GF-D8 (cell line): Measurements from ENCODE around the gene PIH1D2.
"Not testable (repeated sequence)": the region's sequence is repeated elsewhere in the genome, so short reads cannot be mapped to it uniquely, and the experiment has no call there.

ENCODE experiments used
- DNase-seq: peaks from one replicate; lab custom pipeline; 2025; lab: John Stamatoyannopoulos, UW

PIH1D2 gene, protein sequence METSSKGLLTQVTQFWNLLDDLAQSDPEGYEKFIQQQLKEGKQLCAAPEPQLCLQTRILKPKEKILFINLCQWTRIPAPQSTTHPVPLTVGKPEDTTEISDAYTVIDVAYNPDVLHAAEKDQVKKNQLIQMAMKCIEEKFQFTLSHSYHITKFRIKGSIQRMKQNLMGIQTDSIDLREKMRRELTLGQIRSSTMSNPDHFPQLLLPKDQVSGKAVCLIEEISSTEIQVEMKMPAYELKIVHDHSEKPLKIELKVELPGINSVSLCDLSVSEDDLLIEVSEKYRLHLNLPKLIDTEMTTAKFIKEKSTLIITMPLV

DNA sequence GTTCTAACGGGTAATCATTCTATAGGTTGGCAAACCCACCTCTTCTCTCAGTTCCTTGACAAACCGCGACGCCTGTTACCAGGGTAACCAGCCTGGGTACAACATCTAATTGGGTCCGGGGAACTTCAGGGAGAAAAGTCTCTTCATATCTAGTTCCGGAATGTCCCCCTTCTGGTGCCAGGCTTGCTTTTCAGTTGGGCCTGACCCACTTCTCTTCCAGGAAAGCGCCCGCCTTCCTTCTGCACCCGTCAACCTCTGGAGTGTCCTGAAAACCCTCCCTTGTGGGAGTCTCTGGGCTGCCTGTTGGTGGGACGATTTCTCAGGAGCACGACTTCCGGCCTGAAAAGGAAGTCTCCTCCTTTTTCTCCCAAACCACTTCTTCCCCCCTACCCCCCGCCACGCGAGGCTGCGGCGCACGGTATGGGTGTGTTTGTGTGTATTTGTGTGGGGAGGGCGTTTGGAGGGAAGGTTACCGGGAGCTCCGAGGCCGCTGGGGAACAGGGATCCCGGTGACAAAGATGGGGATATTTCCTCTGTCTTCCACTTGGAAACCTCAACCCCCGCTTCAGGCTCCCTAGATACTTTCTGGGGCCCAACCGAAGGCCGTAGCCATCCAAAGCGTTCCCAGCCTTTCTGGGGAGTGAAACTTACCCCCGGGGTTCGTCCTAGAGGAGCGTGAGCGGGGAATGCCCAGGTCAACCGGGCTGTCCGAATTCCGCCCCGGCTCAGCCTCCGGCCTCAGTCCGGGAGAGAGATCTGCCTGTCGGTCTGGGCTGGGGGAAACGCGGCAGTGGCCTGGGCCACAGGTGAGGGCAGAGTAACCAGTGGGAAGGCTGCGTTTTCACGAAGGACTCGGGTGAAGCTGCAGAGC, at the start of gene PIH1D2, which contains the start of gene NKAPD1:
Gene PIH1D2 (minus strand): TSS at position 77 of the 871 bp plus-strand sequence. CDS start 843 bp downstream, outside the sequence.
Gene NKAPD1 (plus strand): TSS at position 359 of the 871 bp plus-strand sequence. CDS start 1,276 bp downstream, outside the sequence.
- DNase-seq: peak; percentile 98

- no peak for DNase-seq
Observed at GRCh38 chr11:112123129-112123528, 49.3 kb upstream of the PIH1D2 start.

GRCh38 chr11:112121981-112122615, 48.3 kb upstream of the PIH1D2 start:
- no peak for DNase-seq

DNA sequence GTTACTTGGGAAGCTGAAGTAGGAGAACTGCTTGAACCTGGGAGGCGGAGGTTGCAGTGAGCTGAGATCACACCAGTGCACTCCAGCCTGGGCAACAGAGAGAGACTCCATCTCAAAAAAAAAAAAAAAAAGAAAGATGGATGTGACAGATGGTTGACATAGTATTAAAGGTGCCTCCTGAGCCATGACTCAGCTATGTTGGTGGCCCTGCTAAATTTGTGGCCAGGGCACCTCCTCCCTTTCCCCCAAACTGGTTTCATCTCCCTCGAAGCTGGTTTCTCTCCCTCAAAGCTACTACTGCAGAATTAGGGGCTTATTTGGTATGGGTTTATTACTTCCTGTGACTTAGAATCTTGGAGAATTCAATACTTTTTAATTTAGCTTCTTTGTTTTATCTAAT, 44.4 kb upstream of the PIH1D2 start:
- DNase-seq: no peak

GRCh38 chr11:112115386-112115785, 41.6 kb upstream of the PIH1D2 start:
- no peak for DNase-seq

DNA sequence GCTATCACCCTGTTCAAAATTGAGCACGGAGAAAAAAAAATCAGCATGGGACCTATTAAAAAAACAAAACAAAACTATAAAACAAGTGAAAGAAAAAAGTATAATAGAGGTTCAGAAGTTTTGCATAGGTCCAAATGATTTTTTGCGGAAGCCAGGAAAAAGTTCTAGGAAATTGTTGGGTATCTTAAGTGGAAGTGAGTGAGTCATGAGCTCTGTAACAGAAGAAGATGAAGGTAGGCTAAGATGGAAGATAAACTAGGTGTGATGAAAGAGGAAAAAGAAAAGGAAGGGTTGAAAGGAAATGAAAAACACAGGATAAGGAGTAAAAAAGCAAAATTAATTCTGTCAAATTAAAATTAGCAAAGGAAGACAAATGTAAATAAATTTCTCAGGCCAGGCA, 40.6 kb upstream of the PIH1D2 start:
- DNase-seq: no peak

DNA sequence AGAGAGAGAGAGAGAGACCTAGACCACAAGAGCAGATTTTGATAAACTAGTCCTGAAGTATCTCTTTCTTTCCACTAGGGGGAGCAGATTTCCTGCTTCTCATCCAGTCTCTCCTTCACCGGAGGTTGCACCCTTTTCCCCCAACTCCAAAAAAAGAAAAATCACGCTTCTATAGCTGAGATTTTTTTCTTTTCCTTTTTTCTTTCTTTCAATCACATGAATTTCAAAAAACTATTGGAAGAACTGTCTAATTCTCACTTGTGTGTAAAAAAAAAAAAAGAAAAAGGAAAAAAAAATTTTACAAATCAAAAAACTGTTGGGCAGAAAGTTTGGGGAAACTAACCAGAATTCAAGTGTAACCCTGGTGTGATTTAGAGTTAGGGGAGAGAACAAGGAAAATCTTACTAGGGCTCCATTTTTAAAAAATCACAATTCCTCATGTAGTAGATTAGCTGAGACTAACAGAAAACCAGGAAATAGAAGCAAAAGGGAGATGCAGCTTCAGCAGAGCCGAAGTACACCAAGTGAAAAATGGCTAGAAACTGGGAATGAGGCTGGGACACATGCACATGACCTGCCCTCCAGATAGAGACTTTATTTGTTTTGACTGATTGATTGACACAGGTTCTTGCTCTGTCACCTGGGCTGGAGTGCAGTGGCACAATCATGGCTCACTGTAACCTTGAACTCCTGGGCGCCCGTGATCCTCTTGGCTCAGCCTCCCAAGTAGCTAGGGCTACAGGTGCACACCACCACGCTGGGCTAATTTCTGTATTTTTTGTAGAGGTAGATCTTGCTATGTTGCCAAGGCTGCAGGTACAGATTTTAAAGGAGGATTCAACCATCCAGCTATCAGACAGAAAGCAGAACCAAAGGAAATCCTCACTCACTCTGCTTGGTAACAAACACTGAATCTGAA, 40.0 kb upstream of the PIH1D2 start:
- DNase-seq: peak; percentile 91

DNA sequence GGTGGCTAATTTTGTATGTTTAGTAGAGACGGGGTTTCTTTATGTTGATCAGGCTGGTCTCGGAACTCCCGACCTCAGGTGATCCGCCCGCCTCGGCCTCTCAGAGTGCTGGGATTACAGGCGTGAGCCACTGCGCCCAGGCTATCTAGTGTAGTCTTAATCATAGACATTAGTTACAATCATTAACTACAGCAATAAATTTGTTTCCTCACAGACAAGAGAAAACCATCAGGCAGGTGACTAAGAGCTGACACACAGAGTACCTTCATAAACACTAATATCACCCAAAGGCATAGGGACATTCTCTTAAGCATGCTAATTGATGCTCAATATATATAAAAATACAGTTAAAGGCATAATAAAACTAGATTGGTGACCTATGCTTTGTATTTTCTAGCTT, 32.3 kb upstream of the PIH1D2 start:
- no peak for DNase-seq

DNA sequence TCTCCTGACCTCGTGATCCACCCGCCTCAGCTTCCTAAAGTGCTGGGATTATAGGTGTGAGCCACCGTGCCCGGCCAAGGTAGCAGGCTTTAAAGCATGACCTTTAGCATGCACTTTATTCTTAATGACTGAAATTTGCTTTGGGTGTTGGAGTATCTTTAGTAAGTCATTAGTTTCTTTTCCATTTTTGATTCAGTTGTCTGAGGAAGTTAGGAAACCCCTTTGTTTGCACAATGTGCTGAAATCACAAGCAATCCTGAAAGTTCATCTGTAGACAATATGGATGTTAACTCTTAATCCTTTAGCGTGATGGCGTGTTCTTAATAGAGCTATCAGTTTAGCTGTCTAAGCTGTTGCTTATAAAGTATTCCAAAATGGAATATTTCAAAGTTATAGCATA, 29.6 kb upstream of the PIH1D2 start:
- peak; percentile 46 for DNase-seq

GRCh38 chr11:112100462-112100861, 26.6 kb upstream of the PIH1D2 start:
- DNase-seq: no peak

GRCh38 chr11:112097734-112098528, 24.1 kb upstream of the PIH1D2 start:
- no peak for DNase-seq

DNA sequence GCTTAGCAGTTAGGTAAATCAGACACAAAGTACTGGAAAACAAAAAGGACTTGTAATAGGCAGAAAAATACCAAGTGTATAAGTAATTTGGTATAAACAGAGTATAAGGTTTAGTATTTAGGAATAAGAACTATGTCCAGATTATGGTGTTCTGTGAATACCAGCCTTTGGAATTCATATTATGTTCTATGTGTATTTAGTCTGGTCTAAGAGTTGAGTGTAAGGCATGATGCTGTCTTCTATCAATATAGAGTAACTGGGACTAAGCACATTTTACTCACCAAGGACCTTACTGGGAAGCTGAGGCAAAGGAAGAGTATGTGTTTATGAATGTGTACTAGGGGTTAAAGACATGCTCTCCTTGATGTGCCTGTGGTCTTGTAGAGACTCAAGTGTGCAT, 22.4 kb upstream of the PIH1D2 start:
- DNase-seq: no peak

DNA sequence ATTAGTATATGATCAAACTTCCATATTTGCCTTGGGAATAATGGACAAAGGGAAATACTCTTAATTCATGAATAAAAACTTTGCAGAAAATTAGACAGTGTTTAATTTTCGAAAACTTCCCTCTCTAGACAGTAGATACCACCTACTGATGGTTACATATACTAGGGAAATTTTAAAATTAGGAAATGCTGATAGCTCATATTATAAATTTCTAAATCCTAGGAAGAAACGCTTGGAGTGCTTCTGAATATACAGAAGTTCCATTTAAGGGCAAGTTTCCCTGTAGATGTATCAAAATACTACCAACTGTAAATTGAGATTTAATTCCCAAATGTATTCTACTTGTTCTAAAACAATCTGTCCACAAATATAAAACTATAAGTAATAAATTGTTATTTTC, 21.5 kb upstream of the PIH1D2 start:
- DNase-seq: not testable (repeated sequence)

DNA sequence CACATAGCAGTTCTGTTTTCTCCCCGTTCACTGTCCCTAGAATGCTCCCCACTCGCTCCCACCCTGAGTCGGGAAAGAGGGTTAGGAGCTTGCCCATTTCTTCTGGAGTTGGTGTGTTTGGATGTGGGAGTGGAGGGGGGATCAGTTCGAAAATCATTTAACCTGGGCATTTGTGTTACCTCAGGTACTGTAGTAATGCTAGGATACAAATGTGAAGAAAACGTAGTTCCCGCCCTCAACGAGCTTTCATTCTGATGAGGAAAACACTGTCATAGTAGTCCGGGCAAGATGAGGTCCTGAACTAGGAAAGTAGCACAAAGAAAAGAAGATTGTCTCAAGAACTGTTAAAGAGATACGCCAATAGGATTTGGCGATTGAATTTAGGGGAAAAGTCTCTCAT, 13.4 kb upstream of the PIH1D2 start:
- DNase-seq: no peak

- peak; percentile 100 for DNase-seq
Observed at GRCh38 chr11:112086422-112087191, 12.8 kb upstream of the PIH1D2 start, which contains the start of the genes SDHD and TIMM8B. Gene SDHD, plus strand, starts transcription at chr11:112086873. Its CDS starts 35 bp downstream, at chr11:112086908. Gene TIMM8B, minus strand, starts transcription at chr11:112086756. Its CDS starts 33 bp downstream, at chr11:112086723.

- DNase-seq: peak; percentile 71
Observed at GRCh38 chr11:112085822-112086421, 12.1 kb upstream of the PIH1D2 start.

DNA sequence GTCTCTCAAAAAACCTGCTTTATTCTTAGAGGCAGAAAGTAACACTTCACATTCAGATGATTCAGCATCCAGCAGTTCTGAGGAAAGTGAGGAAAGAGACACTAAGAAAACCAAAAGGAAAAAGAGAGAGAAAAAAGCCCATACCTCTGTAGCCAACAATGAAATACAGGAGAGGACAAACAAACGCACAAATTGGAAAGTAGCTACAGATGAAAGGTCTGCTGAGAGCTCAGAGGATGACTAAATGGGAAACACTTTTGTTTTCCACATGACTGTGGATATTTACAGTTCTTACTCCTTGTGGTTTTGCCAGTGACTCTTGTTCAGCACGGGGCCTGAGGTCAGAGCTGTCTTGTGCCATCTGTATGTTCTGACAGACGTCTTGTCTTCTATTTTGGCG, 8.9 kb upstream of the PIH1D2 start:
- no peak for DNase-seq

DNA sequence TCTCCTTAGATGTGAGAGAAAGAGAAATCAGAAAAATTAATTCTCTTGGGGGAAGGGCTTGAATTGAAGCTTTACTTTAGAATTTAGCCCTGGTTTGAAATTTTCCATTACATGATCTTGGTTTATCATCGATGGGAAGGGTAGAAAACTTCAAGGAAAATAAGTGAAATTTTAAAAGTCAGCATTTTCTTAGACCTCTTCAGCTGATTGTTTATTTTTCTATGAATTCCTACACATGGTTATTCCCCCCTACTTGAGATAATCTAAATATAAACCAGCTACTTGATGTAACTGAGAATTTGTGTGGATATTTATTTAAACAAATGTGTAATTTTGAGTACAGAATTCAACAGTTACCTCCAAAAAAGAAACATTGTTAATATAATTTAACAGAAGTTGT, 10.9 kb downstream of the PIH1D2 start:
- DNase-seq: no peak

DNA sequence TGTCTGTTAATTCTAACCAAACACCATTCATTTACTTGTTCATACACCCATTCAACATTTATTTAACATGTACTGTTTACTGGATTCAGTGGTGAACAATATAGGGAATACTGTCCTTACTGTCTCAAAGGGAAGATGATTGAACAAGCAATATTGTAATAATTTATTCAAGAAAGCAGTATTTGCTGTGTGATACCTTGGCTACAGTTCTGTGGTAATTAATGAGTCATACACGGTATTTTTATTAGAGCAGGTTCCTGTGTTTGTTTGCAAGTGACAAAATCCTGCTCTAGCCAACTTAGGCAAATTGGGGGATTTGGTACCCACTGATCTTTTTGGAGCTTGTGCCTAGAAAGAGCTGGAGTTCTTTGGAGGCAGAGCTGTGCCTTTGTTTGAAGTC, 15.7 kb downstream of the PIH1D2 start:
- no peak for DNase-seq
